GM19351 (cell line): Measurements from ENCODE around the gene BCR.

Experiments
- ATAC-seq: cut with Tn5 transposase; IDR thresholded peaks from one replicate; pipeline ENCODE4 v1.9.1; 2021; ENCODE audit warnings: mild to moderate bottlenecking, moderate library complexity; ENCODE audit not compliant: unreplicated experiment

Gene BCR

DNA sequence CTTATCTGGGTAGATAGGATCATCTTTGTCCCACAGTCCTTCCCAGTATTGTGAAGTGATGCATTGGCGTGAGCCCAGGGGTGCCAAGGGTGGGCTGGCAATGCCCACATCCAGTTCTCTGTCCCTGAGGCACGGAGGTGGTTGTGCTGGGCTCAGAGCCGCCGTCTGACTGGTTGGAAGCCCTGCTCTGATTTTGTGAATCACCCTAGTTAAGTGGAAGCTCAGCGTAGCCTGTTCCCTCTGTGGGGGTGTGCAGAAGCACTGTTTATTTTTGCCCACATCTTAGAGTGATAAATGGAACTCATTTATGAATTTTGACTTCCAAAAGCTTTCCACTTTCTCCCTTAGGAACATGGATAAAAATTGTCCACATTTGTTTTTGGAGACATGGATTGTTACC lies 13.6 kb downstream of the BCR start:
- no peak for ATAC-seq

DNA sequence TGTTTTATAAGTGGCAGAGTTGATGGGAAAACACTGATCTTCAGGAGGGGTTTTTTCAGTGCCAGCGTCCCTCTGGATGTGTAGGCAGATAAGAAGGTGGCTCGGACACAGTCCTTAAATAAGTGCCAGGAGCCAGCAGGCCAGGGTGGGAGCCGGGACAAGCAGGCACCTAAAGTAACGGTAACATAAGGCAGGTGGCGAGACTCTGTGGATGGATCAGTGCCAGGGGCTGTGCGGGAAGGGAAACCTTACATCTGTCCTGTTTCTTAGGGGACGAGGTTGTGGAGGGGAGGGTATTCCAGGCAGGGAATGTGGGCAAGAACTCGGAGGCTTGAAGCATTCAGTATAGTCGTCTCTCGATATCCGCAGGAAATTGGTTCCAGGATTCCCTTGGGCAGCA lies 15.9 kb downstream of the BCR start:
- no peak for ATAC-seq

DNA sequence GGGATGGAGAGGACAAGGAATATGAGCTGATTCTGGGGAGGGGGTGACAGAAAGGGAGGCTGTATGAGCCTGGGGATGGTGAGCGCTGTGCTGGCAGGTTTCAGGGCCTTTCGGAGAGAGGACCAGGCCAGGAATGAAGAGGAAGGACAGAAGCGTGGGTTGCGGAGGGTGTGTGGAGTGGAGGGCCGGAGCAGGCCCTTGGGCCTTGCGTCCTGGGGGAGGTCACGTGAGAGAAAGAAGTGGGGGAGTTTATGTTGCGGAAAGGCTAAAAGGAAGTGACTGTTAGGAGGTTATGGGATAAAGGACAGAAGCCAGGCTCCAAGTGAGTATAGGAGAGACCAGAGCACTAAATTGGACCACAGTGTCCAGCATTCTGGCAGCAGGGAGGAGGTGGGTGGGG lies 17.5 kb downstream of the BCR start:
- ATAC-seq: no peak

DNA sequence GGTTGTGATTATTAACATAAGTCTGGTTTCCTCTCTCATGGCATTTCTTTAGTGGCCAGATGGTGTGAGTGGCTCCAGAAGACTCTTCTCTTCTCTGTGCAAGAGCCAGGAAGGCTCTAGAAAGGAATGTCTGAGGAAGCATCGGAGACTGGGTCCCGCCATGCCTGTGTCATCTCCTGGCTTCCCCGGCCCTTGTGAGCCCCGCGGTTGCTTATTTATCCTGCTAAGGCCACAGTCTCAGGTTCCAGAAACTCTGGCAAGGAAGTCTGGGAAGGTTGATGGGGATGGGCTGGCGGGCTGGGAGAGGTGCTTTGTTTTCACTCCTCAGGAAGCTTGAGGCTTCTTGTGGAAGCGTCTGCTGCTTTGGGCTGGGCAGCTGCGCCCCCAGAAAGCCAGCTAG lies 18.9 kb downstream of the BCR start:
- no peak for ATAC-seq

DNA sequence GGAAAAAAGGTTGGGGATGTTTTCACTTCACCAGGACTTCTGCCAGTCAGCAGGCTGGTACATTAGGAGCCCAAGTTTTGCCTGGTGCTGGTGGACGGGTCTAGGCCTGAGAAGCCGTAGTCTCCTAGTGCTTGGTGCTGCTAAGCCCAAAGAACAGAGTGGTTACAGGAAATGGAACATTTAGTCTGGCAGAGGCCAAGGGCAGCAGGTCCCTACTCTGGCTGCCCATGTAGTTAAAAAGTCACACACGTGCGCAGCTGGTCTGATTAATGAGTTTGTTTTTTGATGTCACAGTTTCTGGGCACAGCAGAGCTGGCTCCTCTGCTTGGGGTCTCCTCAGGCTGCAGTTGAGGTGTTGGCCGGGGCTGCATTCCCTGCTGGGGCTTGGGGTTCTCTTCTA lies 20.6 kb downstream of the BCR start:
- ATAC-seq: no peak

DNA sequence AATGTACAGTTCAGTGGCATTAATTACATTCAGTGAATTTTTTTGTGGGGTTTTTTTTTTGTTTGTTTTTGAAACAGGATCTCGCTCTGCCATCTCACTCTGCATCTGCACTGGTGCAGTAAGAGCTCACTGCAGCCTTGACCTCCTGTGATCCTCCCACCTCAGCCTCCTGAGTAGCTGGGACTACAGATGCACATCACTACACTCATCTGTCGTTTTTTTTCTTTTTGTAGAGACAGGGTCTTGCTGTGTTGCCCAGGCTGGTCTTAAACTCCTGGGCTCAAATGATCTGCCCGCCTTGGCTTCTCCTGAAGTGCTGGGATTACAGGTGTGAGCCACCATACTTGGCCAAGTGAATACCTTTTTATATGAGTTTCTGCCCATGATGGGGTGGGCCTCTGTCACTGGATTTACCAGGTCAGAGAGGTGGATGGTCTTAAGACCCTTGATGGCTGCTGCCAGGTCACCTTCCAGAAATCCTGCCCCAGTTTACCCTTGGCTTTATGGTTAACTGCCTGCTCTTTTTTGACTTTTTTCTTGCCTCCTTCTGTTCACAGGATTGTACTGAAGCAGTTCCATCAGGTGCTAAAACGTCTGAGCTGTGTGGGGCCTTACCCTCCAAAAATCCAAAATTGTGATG lies 22.6 kb downstream of the BCR start:
- no peak for ATAC-seq

DNA sequence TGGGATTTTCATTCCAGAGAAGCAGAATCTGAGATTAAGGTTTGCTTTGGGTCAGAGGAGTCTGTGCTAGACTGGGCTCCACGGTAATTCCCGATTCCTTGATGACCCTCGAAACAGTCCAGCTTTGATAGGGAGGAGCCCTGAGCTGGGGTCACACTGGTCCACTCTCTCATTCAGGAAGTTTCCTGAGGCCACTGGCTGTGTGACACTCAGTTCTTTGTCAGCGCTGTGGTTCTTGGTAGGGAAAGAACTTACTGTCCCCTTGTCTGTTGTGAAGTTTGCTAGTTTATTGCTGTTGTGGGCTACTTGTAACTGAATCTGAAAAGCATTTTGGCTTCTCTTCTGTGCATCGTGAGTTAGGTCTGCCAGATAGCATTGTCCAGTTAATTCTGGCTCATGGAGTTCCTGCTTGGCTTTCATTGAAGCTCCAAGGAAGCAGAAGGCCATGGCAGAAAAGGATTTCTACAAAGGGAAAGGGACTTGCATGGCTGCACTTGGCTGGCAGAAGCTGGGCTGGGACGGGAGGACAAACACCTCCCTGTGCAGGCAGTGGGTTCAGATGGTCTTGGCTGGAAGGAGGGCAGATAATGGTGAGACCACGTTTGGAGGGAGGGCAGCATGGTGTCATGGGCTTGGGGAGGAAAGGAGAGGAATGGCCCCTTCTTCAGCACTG lies 23.3 kb downstream of the BCR start:
- ATAC-seq: no peak

DNA sequence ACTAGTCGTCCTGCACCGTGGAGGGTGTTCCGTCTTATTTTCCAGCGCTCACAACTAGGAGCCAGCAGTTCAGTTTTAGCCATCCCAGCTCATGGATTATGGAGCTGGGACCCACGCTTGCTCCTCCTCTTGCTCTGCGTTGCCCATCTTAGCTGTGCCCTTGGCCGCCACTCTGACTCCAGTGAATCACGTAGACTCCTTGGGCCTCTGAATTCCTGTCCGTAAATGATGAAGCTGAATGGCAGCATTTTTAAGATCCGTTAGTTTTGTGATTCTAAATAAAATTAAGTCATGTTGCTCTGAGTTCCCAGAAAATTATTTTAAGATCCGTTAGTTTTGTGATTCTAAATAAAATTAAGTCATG lies 23.8 kb downstream of the BCR start:
- no peak for ATAC-seq

DNA sequence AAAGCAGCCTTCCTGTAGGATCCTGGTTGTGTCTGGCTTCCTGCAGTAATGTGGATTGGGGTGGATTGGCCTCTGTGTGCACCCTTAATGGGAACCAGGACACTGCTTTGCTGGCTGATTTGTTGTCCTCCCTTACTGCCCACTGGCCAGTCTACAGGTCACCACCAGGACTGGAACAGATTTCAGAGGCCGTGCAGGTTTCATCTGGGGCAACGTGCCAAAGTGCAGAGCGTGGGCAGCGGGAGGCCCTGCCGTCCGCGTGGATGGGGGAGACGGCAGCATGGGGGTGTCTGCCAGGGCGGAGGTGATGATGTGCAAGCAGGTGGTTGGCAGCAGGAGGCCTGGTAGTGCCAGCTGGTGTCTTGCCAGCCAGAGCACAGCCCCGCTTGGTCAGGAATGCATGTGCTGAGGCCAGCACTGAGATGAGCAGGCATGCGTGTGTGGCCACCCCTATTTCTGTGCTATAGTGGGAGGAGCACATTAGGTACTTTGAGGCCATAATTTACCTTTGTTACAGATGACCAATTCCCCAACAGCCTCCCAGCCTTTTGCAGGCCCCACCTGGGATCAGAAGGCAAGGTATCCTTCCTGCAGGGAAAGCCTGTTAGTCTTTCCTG lies 24.3 kb downstream of the BCR start:
- no peak for ATAC-seq

DNA sequence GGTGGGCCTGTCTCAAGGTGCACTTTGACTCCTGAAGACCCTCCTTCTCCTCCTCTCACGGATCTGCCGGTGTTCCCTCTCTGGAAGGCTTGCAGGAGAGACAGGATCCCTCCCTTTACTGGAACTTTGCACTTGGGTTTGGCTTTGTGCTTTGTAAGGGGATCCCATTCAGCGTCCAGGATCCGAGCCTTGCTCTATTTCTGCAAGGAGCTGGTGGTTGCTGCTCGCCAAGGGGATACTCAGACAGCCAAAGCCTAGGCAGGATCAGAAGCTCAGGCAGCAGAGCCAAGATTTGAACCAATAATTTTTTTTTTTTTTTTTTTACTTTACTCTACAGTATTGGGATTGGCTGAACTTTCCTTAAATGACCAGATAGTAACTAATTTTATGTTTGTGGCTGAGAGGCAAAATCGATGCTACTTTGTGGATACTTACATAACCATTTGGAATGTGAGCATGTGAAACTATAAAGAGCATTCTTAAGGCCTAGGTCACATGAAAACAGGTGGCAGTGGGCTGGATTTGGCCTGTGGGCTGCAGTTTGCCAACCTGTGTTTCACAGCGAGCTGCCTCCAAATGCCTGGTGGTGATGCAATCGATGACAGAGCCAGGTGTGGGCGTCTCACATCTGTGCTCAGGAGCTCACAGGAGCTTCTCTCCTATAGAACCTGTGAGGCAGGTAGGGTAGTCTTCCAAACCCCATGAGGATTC lies 25.2 kb downstream of the BCR start:
- no peak for ATAC-seq

DNA sequence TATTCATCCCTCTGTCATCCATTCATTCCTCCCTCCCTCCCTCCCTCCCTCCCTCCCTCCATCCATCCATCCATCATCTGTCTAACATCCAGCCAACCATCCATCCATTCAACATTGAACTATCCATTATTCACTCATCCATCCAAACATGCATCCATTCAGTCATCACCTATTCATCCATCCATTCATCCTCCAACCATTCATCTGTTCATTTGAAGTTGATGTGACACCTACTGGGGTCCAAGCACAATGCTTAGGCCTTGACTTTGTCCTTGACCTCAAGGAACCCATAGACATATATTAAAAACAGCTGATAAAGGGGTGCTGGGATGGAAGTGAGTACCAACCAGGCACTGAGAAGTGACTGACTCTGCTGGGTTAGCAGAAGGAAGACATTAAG lies 26.6 kb downstream of the BCR start:
- ATAC-seq: no peak

DNA sequence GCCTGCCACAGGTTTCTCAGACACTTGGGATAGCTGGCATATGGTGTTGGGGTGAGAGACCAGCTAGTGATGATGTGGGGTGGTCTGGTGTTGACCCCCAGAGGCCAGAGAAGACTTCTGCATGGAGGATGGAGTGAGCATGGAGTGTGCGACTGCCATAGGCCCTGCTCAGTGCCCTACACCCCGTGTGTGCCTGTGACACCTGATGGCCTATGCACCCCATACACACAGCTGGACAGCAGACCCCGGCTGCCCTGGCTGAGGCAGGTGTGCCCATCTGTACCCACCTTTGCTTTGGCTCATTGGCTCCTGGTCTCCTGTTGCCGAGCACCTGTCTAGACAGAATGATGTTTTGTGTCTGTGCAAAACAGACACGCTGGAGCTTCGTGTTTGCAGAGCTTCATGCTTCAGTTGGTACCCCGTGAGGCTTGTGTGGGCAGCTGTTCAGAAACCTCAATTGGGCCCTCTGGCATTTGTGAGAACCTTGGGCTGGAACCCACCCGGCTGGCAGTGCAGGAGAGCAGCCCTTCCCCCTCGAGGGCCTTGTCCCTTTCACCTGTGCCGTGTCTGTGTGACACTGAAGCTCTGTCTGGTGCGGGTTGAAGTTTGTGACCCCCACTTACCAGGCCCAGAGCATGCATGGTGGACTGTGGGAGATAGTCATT lies 27.6 kb downstream of the BCR start:
- ATAC-seq: no peak

DNA sequence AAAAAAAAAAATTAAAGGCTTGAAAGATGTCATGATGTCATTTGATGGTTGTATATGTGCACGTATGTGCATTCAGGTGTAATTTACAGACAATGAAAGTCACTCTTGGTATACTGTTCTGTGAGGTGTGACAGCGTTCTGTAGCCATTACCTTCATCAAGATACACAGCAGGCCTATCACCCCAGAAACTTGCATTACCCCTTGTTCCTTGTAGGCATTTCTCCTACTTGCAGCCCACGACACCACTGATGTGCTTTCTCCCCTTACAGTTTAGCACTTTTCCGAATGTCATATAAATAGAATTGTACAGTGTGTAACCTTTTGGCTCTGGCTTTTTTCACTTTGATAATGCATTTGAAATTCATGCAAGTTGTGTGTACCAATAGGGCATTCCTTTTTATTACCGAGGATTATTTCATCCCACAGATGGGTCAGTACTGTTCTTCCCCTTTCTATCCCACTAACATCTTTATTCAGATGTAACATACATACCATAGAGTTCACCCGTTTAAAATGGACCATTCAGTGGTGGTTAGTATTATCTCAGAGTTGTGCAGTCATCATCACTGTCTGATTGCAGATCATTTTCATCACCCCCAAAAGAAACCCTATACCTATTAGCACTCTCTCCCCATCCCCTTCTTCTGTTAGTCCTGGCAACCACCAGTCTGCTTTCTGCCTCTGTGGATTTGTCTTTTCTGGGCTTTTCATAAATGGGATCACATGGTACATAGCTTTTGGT lies 30.3 kb downstream of the BCR start:
- ATAC-seq: no peak

DNA sequence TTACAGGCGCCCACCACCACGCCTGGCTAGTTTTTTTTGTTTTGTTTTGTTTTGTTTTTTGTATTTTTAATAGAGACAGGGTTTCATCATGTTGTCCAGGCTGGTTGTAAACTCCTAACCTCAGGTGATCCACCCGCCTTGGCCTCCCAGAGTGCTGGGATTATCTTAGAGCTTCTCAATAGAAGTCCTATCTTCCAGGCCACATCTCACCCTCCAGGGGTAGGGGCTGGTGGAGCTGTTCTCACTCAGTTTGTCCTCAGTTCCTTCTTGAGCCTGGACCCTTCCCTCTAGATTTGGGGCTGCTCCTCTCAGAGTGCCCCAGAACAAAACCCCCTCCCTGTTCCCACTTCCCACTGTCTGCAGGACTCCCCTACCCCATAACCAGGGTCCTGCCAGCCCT lies 31.3 kb downstream of the BCR start:
- no peak for ATAC-seq

DNA sequence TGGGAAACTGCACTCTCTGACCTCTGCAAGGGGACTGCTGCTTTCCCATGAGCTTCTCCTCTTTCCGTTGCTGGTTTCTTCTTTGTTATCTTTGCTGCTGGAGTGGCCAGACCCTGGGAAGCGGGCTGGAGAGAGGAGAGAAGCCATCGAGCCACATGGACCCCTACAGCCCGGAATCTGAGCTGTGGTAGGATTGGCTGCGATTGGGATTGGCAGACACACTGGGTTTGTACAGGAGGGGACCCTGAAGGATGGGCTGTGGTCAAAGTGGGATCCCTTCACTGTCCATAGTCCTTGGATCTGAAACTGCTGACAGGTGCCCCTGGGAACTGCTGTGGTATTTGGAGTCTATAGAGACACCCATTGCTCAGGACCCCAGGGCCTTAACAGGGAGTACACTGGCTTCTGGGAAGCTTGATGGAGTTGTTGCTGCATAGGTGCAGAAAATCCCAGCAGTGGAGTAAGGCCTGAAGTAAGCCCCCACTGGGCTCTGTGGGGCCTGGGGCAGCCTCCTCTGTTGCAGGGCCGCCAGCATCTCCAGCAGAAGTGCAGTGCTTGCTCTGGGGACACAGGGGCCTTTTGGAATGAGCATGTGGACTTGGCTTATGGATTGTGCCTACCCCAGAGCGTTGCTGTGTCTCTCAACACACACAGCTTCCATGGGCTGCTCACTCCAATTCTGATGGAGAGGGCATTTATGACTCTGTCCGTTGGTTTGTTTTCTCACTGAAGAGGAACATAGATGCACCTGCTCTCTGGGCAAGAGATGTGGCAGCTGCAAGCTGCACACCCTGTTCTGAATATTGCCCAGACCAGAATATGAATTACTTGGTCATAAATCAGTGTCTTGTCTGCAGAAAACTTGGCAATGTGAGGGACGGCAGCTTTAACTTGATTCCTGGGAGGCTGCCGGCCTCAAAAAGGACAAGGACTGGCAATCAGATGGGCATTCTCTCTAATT lies 32.0 kb downstream of the BCR start:
- no peak for ATAC-seq

DNA sequence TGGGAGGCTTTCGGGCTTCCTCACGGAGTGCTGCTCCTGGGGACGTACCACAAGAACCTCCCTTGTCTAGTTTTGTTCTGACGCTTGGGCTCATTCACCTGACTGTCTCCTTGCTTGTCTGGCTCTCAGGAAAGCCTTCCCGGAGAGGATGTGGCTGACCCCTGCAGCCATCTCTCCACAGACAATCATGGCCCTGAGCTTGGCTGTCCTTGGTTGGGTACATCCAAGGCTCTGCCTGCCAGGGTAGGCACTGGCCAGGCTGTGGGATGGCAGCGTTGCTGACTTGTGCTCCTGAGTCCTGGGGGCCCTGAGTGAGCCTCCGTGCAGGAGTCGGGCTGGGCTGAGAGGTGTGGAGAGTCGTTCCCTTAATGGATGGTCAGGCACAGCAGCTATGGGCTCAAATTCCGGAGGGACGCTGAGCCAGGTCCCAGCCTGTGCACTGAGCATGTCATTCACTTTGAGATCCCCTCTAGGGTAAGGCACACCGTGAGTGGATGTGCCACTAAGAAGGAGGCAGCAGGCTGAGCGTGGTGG lies 32.8 kb downstream of the BCR start:
- no peak for ATAC-seq

DNA sequence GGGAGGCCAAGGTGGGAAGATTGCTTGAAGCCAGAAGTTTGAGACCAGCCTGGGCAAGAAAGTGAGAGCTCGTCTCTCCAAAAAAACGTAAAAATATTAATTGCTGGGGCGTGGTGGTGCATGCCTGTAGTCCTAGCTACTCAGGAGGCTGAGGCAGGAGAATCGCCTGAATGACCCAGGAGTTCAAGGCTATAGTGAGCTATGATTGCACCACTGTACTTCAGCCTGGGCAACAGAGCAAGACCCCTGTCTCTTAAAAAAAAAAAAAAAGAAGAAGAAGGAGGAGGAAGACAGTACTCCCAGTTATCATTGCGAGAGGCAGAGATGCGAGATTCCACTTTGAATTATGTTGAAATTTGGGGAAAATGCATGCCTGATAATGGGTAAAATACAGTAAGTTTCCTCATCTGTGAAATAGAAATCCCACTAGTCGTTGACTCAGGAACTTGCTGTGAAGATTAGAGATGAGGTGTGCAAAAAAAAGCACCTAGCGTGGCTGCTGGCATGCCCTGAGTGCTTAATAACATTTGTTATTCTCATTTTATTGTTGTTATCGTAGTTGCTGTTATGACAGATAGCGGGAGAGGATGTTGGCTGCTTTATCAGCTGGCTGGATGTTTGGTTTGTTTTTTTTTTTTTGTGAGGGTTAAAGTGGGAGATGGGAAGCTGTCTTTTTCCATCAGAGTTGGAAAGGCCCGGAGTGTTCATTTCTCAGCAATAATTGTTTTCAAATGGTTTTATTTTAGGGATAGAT lies 33.4 kb downstream of the BCR start:
- no peak for ATAC-seq

DNA sequence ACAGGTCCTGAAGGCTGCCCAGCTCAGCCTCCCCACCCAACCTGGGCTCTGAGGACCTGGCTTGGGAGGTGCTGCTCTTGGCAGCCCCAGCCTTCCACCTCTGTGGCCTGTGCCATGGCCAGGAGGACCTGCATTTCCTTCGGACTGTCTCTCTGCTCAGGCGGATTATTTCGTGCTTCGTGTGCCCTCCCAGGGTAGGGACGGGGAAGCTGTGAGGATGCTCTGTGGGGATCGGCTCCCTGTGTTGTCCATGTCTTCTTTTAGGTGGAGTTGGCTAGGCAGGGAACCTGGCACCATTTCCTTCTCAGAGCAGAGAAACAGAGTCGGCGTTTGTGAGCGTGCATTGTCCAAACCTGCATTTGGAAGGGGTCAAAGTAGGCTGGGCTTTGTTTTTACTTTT lies 34.1 kb downstream of the BCR start:
- no peak for ATAC-seq
